Activated CD8-positive, alpha-beta memory T cell treated with anti-CD3 and anti-CD28 coated beads for 4 hours (primary cell): ENCODE measurements around the gene HIC2.
"Not testable (repeated sequence)": the region's sequence is repeated elsewhere in the genome, so short reads cannot be mapped to it uniquely, and the experiment has no call there.

Experiments
- DNase-seq, 2 donors: peaks; one replicate each; pipeline ENCODE4 v3.0.0-alpha.2; 2020; ENCODE audit warnings: low read depth in 2 of 2

HIC2 gene

DNA sequence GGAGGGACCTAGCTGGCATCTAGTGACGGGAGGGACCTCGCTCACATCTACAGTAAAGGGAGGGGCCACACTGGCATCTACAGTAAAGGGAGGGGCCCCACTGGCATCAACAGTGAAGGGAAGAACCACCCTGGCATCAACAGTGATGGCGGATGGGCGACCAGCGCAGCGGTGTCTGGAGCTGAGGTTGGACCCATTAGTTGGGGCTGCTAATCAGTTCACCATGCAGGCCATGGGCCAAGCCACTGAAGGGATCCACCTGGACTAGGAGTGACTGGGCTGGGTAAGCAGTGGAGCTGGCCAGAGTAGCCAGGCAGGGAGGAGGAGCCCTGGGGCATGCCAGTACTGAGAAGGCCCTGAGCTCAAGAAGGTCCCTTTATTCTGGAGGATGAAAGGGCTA, 73.4 kb downstream of the HIC2 start:
- not testable (repeated sequence) for DNase-seq

DNA sequence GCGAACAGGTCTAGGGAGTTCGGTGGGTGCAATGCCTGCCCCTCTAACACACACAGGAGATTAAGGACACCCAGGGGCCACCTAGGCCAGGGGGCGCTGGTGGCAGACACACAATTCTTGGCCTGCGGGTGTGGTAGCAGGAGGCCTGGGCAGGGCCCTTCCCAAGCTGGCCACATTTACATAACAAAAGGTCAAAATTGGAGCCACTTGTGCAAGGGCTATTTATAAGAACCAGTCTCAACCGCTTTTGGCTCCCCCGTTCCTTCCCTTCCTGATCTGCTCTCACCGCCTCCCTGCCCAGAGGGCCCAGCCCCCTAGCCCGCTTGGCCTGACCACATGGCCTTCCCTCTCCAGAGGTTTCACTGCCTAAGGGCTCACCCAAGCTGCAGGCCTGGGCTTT, 75.1 kb downstream of the HIC2 start:
- not testable (repeated sequence) for DNase-seq

DNA sequence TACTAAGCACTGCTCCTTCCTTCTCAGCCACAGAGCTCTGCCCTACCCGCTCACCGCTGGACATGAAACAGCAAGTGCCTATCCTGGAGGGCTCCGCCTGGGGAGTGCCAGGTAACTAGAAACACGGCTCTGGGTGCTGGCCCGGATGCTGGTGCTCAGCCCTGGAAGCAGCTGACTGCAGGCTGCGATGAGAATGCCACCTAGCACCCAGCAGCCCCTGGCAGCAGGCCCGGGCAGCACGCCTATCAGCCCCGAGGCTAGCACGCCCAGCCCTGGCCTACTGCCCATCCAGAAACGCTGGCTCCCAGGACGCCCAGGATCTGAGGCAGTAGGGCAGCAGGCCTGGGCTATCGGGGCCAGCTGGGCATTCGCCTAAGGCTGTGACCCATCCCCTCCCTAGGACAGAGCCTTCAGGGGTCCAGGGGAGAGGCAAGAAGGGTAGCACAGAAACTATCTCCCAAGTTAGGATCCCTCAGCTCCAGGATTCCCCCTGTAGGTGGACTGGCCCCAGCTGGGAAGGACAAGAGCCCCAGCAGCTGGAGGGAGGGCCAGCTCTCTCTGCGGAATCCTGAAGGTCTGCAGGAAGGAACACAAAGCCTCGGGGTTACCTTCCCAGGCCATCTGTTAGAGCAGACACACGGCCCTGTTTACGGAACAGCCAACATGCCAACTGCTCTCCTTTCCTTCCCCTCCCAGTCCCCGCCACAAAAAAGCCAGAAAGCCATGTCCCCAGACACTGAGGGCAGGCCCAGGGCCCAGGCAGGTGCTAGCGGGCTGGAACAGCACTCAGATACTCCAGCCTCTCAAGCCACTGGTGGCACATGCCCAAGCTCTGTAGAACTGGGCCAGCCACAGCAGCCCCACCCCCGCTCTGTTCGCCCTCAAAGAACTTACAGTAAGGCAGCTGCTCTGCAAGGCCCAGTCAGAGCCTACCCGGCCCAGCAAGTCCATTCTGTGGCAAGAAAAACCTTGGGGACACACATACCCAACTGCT, 76.9 kb downstream of the HIC2 start:
- DNase-seq = not testable (repeated sequence)

- DNase-seq = not testable (repeated sequence)
Measured at GRCh38 chr22:21497984-21498383, 80.8 kb downstream of the HIC2 start.

DNA sequence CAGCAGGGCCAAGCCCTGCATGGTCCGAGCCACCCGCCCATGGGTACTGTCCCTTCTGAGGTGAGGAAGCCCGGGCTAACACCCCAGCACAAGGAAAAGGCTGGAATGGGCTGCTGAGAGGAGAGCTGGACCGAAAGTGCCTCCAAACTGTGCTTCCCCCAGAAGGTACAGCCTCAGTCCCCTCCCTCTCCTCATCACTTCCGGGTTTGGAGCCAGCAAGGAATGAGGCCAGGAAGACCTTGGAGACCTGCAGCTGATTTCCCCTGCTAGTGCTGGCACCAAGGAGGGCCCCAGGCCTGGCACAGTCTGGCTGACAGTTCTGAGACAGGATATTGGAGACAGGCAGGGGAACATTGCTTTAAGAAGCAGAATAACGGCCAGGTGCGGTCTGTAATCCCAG, 81.3 kb downstream of the HIC2 start:
- not testable (repeated sequence) for DNase-seq

DNA sequence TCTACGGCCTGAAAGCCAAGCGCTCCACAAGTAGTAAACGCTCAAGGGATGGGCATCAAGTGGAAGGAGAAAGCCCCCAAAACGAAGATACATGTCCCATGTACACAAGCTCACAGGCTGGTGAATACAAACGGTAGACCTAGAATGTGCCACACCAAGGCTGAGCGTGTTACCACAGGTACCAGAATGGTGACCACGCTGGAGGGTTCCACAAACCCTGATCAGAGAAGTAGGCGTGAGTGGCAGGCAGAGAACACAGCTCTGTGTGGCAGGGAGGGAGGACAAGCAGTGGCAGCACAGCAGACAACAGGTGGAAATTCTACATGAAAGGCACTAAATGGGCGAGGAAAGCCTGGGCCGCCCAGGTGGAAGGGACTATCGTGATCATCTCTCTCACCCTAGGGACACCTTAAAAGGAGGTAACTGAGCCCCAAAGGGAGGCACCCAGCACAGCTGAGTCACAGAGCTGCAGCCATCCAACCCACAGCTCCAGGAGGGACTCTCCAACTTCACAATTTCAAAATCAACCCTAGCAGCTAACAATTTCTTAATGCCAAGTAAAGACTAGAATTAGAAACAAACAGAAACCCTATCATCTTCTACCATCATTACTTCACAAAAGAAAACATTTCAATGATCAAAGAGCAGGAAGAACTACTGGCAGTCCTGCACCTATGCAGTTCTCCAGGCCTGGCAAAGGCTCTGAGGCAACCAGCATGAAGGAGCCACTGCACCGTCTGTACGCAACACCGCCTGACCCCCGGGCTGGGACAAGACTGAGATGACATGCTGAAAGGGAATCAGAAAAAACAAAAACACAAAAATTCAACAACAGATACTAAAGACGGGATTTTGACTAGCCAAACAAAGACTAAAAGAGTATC, 82.7 kb downstream of the HIC2 start:
- not testable (repeated sequence) for DNase-seq
